Cardiac fibroblast (primary cell): ENCODE measurements around the gene RNASEH2C.

Experiments used
- DNase-seq, 2 donors: peaks; one replicate each; pipeline versions ENCODE4 v3.0.0 to v3.0.0-alpha.2; 2010; ENCODE audit warnings: low read depth in 2 of 2
- H3K4me3 ChIP-seq, 2 donors: replicated peaks in 1 of 2; 1 replicate in 1 of 2; 2 replicates in 1 of 2; pipeline ENCODE4 v1.5.1; 2011; ENCODE audit warnings: low read depth in 2 of 2, low read length in 2 of 2, mild to moderate bottlenecking in 2 of 2, moderate library complexity in 1 of 2
- CTCF ChIP-seq: IDR thresholded peaks from one replicate; pipeline ENCODE4 v1.5.1; 2011; ENCODE audit warnings: low read depth, mild to moderate bottlenecking, low read length, inconsistent platforms

RNASEH2C gene

DNA sequence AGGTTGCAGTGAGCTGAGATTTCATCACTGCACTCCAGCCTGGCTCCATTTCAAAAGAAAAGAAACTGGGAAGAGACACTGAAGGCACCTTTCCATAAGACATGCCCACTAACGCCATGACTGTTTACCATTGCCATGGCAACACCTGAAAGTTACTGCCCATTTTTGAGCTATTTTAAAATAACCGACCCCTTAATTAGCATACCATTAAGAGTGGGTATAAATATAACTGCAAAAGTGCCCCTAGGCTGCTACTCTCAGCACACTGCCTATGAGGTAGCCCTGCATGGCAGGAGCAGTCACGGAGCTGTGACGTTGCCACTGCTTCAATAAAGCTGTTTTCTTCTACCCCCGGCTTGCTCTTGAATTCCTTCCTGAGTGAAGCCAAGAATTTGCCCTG, 9.9 kb upstream of the RNASEH2C start:
- DNase-seq = no peak
- no peak overlapping the region for H3K4me3 ChIP-seq
- TF ChIP-seq CTCF = no peak

DNA sequence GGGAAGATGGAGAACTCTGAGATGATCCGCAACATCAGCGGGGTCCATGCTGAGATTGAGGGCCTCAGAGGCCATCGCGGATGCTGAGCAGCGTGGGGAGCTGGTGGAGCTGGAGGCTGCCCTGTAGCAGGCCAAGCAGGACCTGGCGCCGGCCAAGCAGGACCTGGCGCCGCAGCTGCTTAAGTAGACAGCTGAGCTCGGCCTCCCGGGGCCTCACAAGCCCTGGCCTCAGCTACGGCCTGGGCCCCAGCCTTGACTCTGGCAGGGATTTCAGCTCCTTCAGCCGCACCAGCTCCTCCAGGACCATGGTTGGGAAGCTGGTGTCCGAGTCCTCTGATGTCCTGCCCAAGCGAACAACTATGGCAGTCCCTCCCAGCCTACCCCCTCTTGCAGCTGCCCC, 7.3 kb upstream of the RNASEH2C start:
- no peak overlapping the region for H3K4me3 ChIP-seq
- DNase-seq = no peak
- TF ChIP-seq CTCF = no peak

- TF ChIP-seq CTCF = no peak
- DNase-seq = no peak
- H3K4me3 ChIP-seq = no peak overlapping the region
These were observed 6.1 kb upstream of the RNASEH2C start for GRCh38 chr11:65726660-65727059.

GRCh38 chr11:65722261-65722660, 1.7 kb upstream of the RNASEH2C start:
- H3K4me3 ChIP-seq = no peak overlapping the region
- no peak for DNase-seq
- TF ChIP-seq CTCF = no peak

- DNase-seq = peak; percentile 44 to 54
- peak; percentile 18 for TF ChIP-seq CTCF
- peak overlapping the region; percentile 79 to 89 for H3K4me3 ChIP-seq
These were observed 757 bp downstream of the RNASEH2C start for GRCh38 chr11:65719871-65720210.

- no peak for TF ChIP-seq CTCF
- DNase-seq = peak; percentile 37 to 50
- H3K4me3 ChIP-seq = peak overlapping the region; percentile 79 to 89
These were observed 1.6 kb downstream of the RNASEH2C start for GRCh38 chr11:65718964-65719492.

DNA sequence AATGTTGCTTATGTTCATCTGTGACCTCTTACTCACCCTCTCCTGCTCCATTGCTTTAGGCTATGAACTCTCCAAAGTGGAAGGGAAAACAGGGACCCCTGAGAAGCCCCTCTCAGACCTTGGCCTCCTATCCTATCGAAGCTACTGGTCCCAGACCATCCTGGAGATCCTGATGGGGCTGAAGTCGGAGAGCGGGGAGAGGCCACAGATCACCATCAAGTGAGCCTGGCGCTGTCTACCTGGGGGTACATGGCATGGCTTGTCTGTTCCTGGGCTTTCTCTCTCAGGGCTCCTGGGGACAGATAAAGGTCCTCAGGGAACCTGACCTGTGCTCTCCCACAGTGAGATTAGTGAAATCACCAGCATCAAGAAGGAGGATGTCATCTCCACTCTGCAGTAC, 2.1 kb downstream of the RNASEH2C start:
- H3K4me3 ChIP-seq = no peak overlapping the region
- no peak for TF ChIP-seq CTCF
- no peak for DNase-seq
